ENCODE measurements around the gene MRPL23.

The MRPL23 gene

GRCh38 chr11:1913271-1914060 lies 33.7 kb upstream of the MRPL23 start:
- Histone ChIP-seq H3K14ac (ENCODE audit: low read length in 2 of 2) (peak overlapping the region in 1 of 2 experiments; percentile 4), H3K4me2 (ENCODE audit: low read length, poor library complexity, severe bottlenecking) (no peak overlapping the region), H3K9ac (ENCODE audit: low read length) (no peak overlapping the region), H2BK5ac (ENCODE audit: low read depth, low read length, poor library complexity, severe bottlenecking) (no peak overlapping the region), H3K4ac (ENCODE audit: low read depth in 1 of 2, low read length in 2 of 2) (no peak overlapping the region), H3K23ac (ENCODE audit: low read length in 2 of 2) (no peak overlapping the region), H2BK12ac (ENCODE audit: low read length in 2 of 2) (no peak overlapping the region), H2AK5ac (ENCODE audit: low read length, severe bottlenecking) (no peak overlapping the region), H3K9me3 (ENCODE audit: control insufficient read depth, low read length) (no peaks in the 10 kb centered on the region), H2BK15ac (ENCODE audit: low read depth, poor library complexity, severe bottlenecking) (no peak overlapping the region), H3K18ac (ENCODE audit: low read depth in 1 of 2, low read length in 2 of 2) (no peak overlapping the region), H4K8ac (ENCODE audit: low read length) (no peak overlapping the region), H3K4me3 (ENCODE audit: insufficient read depth in 1 of 2, low read depth in 1 of 2, low read length in 2 of 2) (no peak overlapping the region), H3K79me1 (replicated peaks; ENCODE audit: low read length, poor library complexity, severe bottlenecking) (no peaks in the 10 kb centered on the region), H3K36me3 (ENCODE audit: control insufficient read depth in 1 of 2, insufficient read depth in 2 of 2, low read depth in 1 of 2, low read length in 2 of 2) (no peaks in the 10 kb centered on the region), H3K4me1 (ENCODE audit: control insufficient read depth, insufficient read depth, low read depth, low read length) (no peaks in the 10 kb centered on the region), H2BK120ac (ENCODE audit: low read depth, low read length) (no peak overlapping the region), H3K27me3 (ENCODE audit: control insufficient read depth in 1 of 2, insufficient read depth in 1 of 2, low read length in 2 of 2) (peaks cover 4 to 16% of the 10 kb centered on the region in 2 experiments), H4K91ac (ENCODE audit: low read length) (no peak overlapping the region), H3K27ac (ENCODE audit: low read length, poor library complexity, severe bottlenecking) (no peak overlapping the region), H2AFZ (ENCODE audit: low read depth, low read length) (no peak overlapping the region)
- no peak for DNase-seq
- 92% methylated on average over 31 of the region's 31 CpGs for WGBS

GRCh38 chr11:1915795-1916131 lies 31.4 kb upstream of the MRPL23 start:
- no peak for DNase-seq
- WGBS: 84% methylated on average over 2 of the region's 2 CpGs
- Histone ChIP-seq H2BK15ac (ENCODE audit: low read depth, poor library complexity, severe bottlenecking) (no peak overlapping the region), H3K79me1 (replicated peaks; ENCODE audit: low read length, poor library complexity, severe bottlenecking) (no peaks in the 10 kb centered on the region), H3K27me3 (ENCODE audit: control insufficient read depth in 1 of 2, insufficient read depth in 1 of 2, low read length in 2 of 2) (peaks cover 4 to 30% of the 10 kb centered on the region in 2 experiments), H3K14ac (ENCODE audit: low read length in 2 of 2) (no peak overlapping the region), H2AFZ (ENCODE audit: low read depth, low read length) (no peak overlapping the region), H4K91ac (ENCODE audit: low read length) (no peak overlapping the region), H3K18ac (ENCODE audit: low read depth in 1 of 2, low read length in 2 of 2) (no peak overlapping the region), H3K36me3 (ENCODE audit: control insufficient read depth in 1 of 2, insufficient read depth in 2 of 2, low read depth in 1 of 2, low read length in 2 of 2) (no peaks in the 10 kb centered on the region), H3K4ac (ENCODE audit: low read depth in 1 of 2, low read length in 2 of 2) (no peak overlapping the region), H4K8ac (ENCODE audit: low read length) (no peak overlapping the region), H3K4me1 (ENCODE audit: control insufficient read depth, insufficient read depth, low read depth, low read length) (no peaks in the 10 kb centered on the region), H3K27ac (ENCODE audit: low read length, poor library complexity, severe bottlenecking) (no peak overlapping the region), H3K9me3 (ENCODE audit: control insufficient read depth, low read length) (no peaks in the 10 kb centered on the region), H2BK120ac (ENCODE audit: low read depth, low read length) (no peak overlapping the region), H3K4me3 (ENCODE audit: insufficient read depth in 1 of 2, low read depth in 1 of 2, low read length in 2 of 2) (no peak overlapping the region), H3K4me2 (ENCODE audit: low read length, poor library complexity, severe bottlenecking) (no peak overlapping the region), H2BK12ac (ENCODE audit: low read length in 2 of 2) (no peak overlapping the region), H3K23ac (ENCODE audit: low read length in 2 of 2) (no peak overlapping the region), H3K9ac (ENCODE audit: low read length) (no peak overlapping the region), H2BK5ac (ENCODE audit: low read depth, low read length, poor library complexity, severe bottlenecking) (no peak overlapping the region), H2AK5ac (ENCODE audit: low read length, severe bottlenecking) (no peak overlapping the region)

GRCh38 chr11:1916132-1916985 lies 30.8 kb upstream of the MRPL23 start:
- 78% methylated on average over 13 of the region's 14 CpGs for WGBS
- Histone ChIP-seq H3K36me3 (ENCODE audit: control insufficient read depth in 1 of 2, insufficient read depth in 2 of 2, low read depth in 1 of 2, low read length in 2 of 2) (no peaks in the 10 kb centered on the region), H3K9me3 (ENCODE audit: control insufficient read depth, low read length) (no peaks in the 10 kb centered on the region), H2BK120ac (ENCODE audit: low read depth, low read length) (no peak overlapping the region), H4K8ac (ENCODE audit: low read length) (no peak overlapping the region), H2AK5ac (ENCODE audit: low read length, severe bottlenecking) (no peak overlapping the region), H3K4me3 (ENCODE audit: insufficient read depth in 1 of 2, low read depth in 1 of 2, low read length in 2 of 2) (no peak overlapping the region), H3K18ac (ENCODE audit: low read depth in 1 of 2, low read length in 2 of 2) (no peak overlapping the region), H3K79me1 (replicated peaks; ENCODE audit: low read length, poor library complexity, severe bottlenecking) (no peaks in the 10 kb centered on the region), H4K91ac (ENCODE audit: low read length) (no peak overlapping the region), H3K4me1 (ENCODE audit: control insufficient read depth, insufficient read depth, low read depth, low read length) (no peaks in the 10 kb centered on the region), H3K27ac (ENCODE audit: low read length, poor library complexity, severe bottlenecking) (no peak overlapping the region), H2BK12ac (ENCODE audit: low read length in 2 of 2) (no peak overlapping the region), H2BK15ac (ENCODE audit: low read depth, poor library complexity, severe bottlenecking) (no peak overlapping the region), H3K9ac (ENCODE audit: low read length) (peak overlapping the region; percentile 30), H2BK5ac (ENCODE audit: low read depth, low read length, poor library complexity, severe bottlenecking) (no peak overlapping the region), H3K14ac (ENCODE audit: low read length in 2 of 2) (no peak overlapping the region), H3K4me2 (ENCODE audit: low read length, poor library complexity, severe bottlenecking) (no peak overlapping the region), H3K23ac (ENCODE audit: low read length in 2 of 2) (no peak overlapping the region), H3K27me3 (ENCODE audit: control insufficient read depth in 1 of 2, insufficient read depth in 1 of 2, low read length in 2 of 2) (peaks cover 4 to 30% of the 10 kb centered on the region in 2 experiments), H2AFZ (ENCODE audit: low read depth, low read length) (no peak overlapping the region), H3K4ac (ENCODE audit: low read depth in 1 of 2, low read length in 2 of 2) (no peak overlapping the region)
- no peak for DNase-seq

GRCh38 chr11:1916986-1917522 lies 30.1 kb upstream of the MRPL23 start:
- Histone ChIP-seq H2BK5ac (ENCODE audit: low read depth, low read length, poor library complexity, severe bottlenecking) (no peak overlapping the region), H2AK5ac (ENCODE audit: low read length, severe bottlenecking) (no peak overlapping the region), H3K4ac (ENCODE audit: low read depth in 1 of 2, low read length in 2 of 2) (peak overlapping the region in 1 of 2 experiments; percentile 21), H3K27me3 (ENCODE audit: control insufficient read depth in 1 of 2, insufficient read depth in 1 of 2, low read length in 2 of 2) (peaks cover 9 to 32% of the 10 kb centered on the region in 2 experiments), H3K9me3 (ENCODE audit: control insufficient read depth, low read length) (no peaks in the 10 kb centered on the region), H4K8ac (ENCODE audit: low read length) (no peak overlapping the region), H2BK15ac (ENCODE audit: low read depth, poor library complexity, severe bottlenecking) (no peak overlapping the region), H3K4me2 (ENCODE audit: low read length, poor library complexity, severe bottlenecking) (no peak overlapping the region), H3K4me1 (ENCODE audit: control insufficient read depth, insufficient read depth, low read depth, low read length) (peaks cover 2% of the 10 kb centered on the region), H2BK12ac (ENCODE audit: low read length in 2 of 2) (no peak overlapping the region), H3K18ac (ENCODE audit: low read depth in 1 of 2, low read length in 2 of 2) (no peak overlapping the region), H2AFZ (ENCODE audit: low read depth, low read length) (no peak overlapping the region), H3K4me3 (ENCODE audit: insufficient read depth in 1 of 2, low read depth in 1 of 2, low read length in 2 of 2) (no peak overlapping the region), H2BK120ac (ENCODE audit: low read depth, low read length) (no peak overlapping the region), H3K27ac (ENCODE audit: low read length, poor library complexity, severe bottlenecking) (no peak overlapping the region), H4K91ac (ENCODE audit: low read length) (no peak overlapping the region), H3K14ac (ENCODE audit: low read length in 2 of 2) (no peak overlapping the region), H3K9ac (ENCODE audit: low read length) (peak overlapping the region; percentile 30), H3K23ac (ENCODE audit: low read length in 2 of 2) (no peak overlapping the region), H3K79me1 (replicated peaks; ENCODE audit: low read length, poor library complexity, severe bottlenecking) (no peaks in the 10 kb centered on the region), H3K36me3 (ENCODE audit: control insufficient read depth in 1 of 2, insufficient read depth in 2 of 2, low read depth in 1 of 2, low read length in 2 of 2) (no peaks in the 10 kb centered on the region)
- WGBS: 75% methylated on average over 8 of the region's 8 CpGs
- no peak for DNase-seq
